Neuronal stem cell (in vitro differentiated cells): Measurements from ENCODE around the gene NR1D2.
"Not testable (repeated sequence)": the region's sequence is repeated elsewhere in the genome, so short reads cannot be mapped to it uniquely, and the experiment has no call there.

Source experiments
- DNase-seq: peaks from one replicate; pipeline ENCODE4 v3.0.0-alpha.2; 2013; ENCODE audit warnings: low spot score
- H2AFZ ChIP-seq: one replicate; pipeline ENCODE4 v1.6.1; 2013; ENCODE audit warnings: mild to moderate bottlenecking, low read length, inconsistent platforms
- H2AK5ac ChIP-seq: 2 replicates; pipeline ENCODE4 v1.6.1; 2013; ENCODE audit warnings: low read depth, mild to moderate bottlenecking, inconsistent platforms, low read length, moderate library complexity, mixed read lengths
- H2BK120ac ChIP-seq: 2 replicates; pipeline ENCODE4 v1.6.1; 2013; ENCODE audit warnings: low read depth, mild to moderate bottlenecking, inconsistent platforms, low read length, moderate library complexity, mixed read lengths
- H2BK12ac ChIP-seq: one replicate; pipeline ENCODE4 v1.6.1; 2013; ENCODE audit warnings: low read length, inconsistent platforms
- H2BK15ac ChIP-seq: 2 replicates; pipeline ENCODE4 v1.6.1; 2013; ENCODE audit warnings: mild to moderate bottlenecking, low read length, inconsistent platforms, mixed read lengths
- H2BK5ac ChIP-seq: one replicate; pipeline ENCODE4 v1.6.1; 2013; ENCODE audit warnings: inconsistent platforms, mild to moderate bottlenecking, low read length, moderate library complexity
- H3K14ac ChIP-seq: one replicate; pipeline ENCODE4 v1.6.1; 2013; ENCODE audit warnings: low read length, inconsistent platforms
- H3K18ac ChIP-seq: 2 replicates; pipeline ENCODE4 v1.6.1; 2013; ENCODE audit warnings: low read length, inconsistent platforms
- H3K23ac ChIP-seq: 2 replicates; pipeline ENCODE4 v1.6.1; 2013; ENCODE audit warnings: low read depth, mild to moderate bottlenecking, mixed read lengths, low read length, inconsistent platforms; ENCODE audit not compliant: poor library complexity
- H3K27ac ChIP-seq: replicated peaks from 3 replicates; pipeline ENCODE4 v1.5.1; 2013; ENCODE audit warnings: low read length, inconsistent platforms
- H3K27me3 ChIP-seq, 3 experiments: 2 replicates each; pipeline ENCODE4 v1.6.1; 2013; ENCODE audit warnings: low read length in 3 of 3, mild to moderate bottlenecking in 2 of 3, inconsistent platforms in 1 of 3, low read depth in 1 of 3, mixed read lengths in 1 of 3, moderate library complexity in 1 of 3; ENCODE audit not compliant: control insufficient read depth in 3 of 3, insufficient read depth in 3 of 3
- H3K36me3 ChIP-seq, 2 donors: replicated peaks in 1 of 2; 2 replicates each; pipeline ENCODE4 v1.6.1; 2013; ENCODE audit warnings: low read length in 2 of 2; ENCODE audit not compliant: control insufficient read depth in 2 of 2, insufficient read depth in 2 of 2
- H3K4ac ChIP-seq: 2 replicates; pipeline ENCODE4 v1.6.1; 2013; ENCODE audit warnings: inconsistent platforms, mild to moderate bottlenecking, low read length, moderate library complexity
- H3K4me1 ChIP-seq, 2 donors: 1 replicate in 1 of 2; 2 replicates in 1 of 2; pipeline ENCODE4 v1.6.1; 2013; ENCODE audit warnings: low read length in 2 of 2, low read depth in 1 of 2; ENCODE audit not compliant: control insufficient read depth in 2 of 2, insufficient read depth in 1 of 2
- H3K4me2 ChIP-seq: one replicate; pipeline ENCODE4 v1.6.1; 2013; ENCODE audit warnings: mild to moderate bottlenecking, low read length, inconsistent platforms; ENCODE audit not compliant: insufficient read depth, poor library complexity, severe bottlenecking
- H3K4me3 ChIP-seq, 2 donors: 2 replicates each; pipeline ENCODE4 v1.5.1; 2013; ENCODE audit warnings: low read length in 2 of 2, mild to moderate bottlenecking in 2 of 2, inconsistent platforms in 1 of 2, moderate library complexity in 1 of 2
- H3K79me1 ChIP-seq: one replicate; pipeline ENCODE4 v1.6.1; 2013; ENCODE audit warnings: low read depth, mild to moderate bottlenecking, inconsistent platforms, low read length, moderate library complexity
- H3K9ac ChIP-seq: one replicate; pipeline ENCODE4 v1.6.1; 2013; ENCODE audit warnings: mild to moderate bottlenecking, low read depth, low read length, inconsistent platforms; ENCODE audit not compliant: poor library complexity
- H3K9me3 ChIP-seq, 2 donors: replicated peaks in 1 of 2; 2 replicates each; pipeline versions ENCODE3 to v1.6.1; 2013; ENCODE audit warnings: low read length in 2 of 2, mild to moderate bottlenecking in 2 of 2, inconsistent platforms in 1 of 2, low read depth in 1 of 2, mixed read lengths in 1 of 2, moderate library complexity in 1 of 2; ENCODE audit not compliant: control insufficient read depth in 2 of 2, insufficient read depth in 1 of 2
- H4K8ac ChIP-seq: one replicate; pipeline ENCODE4 v1.6.1; 2013; ENCODE audit warnings: low read depth, mild to moderate bottlenecking, inconsistent platforms, low read length, moderate library complexity
- H4K91ac ChIP-seq: one replicate; pipeline ENCODE4 v1.6.1; 2013; ENCODE audit warnings: low read length, low read depth, mild to moderate bottlenecking, inconsistent platforms; ENCODE audit not compliant: poor library complexity
- WGBS, 2 donors: extraction: QIAGEN DNeasy Blood & Tissue Kit; methylation state at CpG; one replicate each; pipeline ENCODE4 v1.1.7; 2013; ENCODE audit warnings: missing lambda C conversion rate in 2 of 2, mixed read lengths in 1 of 2; ENCODE audit not compliant: insufficient read length in 2 of 2, insufficient replicate concordance in 1 of 2; ENCODE audit errors: extremely low coverage in 2 of 2; 5-methylcytosine and 5-hydroxymethylcytosine counted together

NR1D2 gene

GRCh38 chr3:24004171-24004938 lies 59.3 kb downstream of the NR1D2 start:
- DNase-seq, result no peak
- H3K14ac ChIP-seq, result no peak overlapping the region
- no peak overlapping the region for H2BK5ac ChIP-seq
- H3K4ac ChIP-seq, result no peak overlapping the region
- H3K4me2 ChIP-seq, result no peak overlapping the region
- H2BK15ac ChIP-seq, result no peak overlapping the region
- no peak overlapping the region for H3K9ac ChIP-seq
- no peak overlapping the region for H3K27ac ChIP-seq
- no peaks in the 10 kb centered on the region for H3K9me3 ChIP-seq
- H3K4me1 ChIP-seq, result peaks cover 0 to 2% of the 10 kb centered on the region in 2 donors
- H3K4me3 ChIP-seq, result no peak overlapping the region
- no peak overlapping the region for H2AK5ac ChIP-seq
- no peak overlapping the region for H3K23ac ChIP-seq
- H3K36me3 ChIP-seq, result no peaks in the 10 kb centered on the region
- no peak overlapping the region for H2AFZ ChIP-seq
- no peak overlapping the region for H4K8ac ChIP-seq
- H4K91ac ChIP-seq, result no peak overlapping the region
- H2BK12ac ChIP-seq, result no peak overlapping the region
- no peak overlapping the region for H2BK120ac ChIP-seq
- no peaks in the 10 kb centered on the region for H3K27me3 ChIP-seq
- H3K79me1 ChIP-seq, result no peaks in the 10 kb centered on the region
- no peak overlapping the region for H3K18ac ChIP-seq
- no CpG with 5 or more reads among the region's 4 CpGs for WGBS, 2 donors

- Histone ChIP-seq H3K9ac (no peak overlapping the region), H3K14ac (no peak overlapping the region), H2BK15ac (no peak overlapping the region), H2AK5ac (no peak overlapping the region), H3K23ac (no peak overlapping the region), H2BK5ac (no peak overlapping the region), H3K27ac (no peak overlapping the region), H2AFZ (no peak overlapping the region), H4K91ac (no peak overlapping the region), H2BK12ac (no peak overlapping the region), H3K4me3 (no peak overlapping the region), H3K36me3 (no peaks in the 10 kb centered on the region), H4K8ac (no peak overlapping the region), H2BK120ac (peak overlapping the region; percentile 22), H3K27me3 (no peaks in the 10 kb centered on the region), H3K9me3 (no peaks in the 10 kb centered on the region), H3K79me1 (no peaks in the 10 kb centered on the region), H3K4me2 (no peak overlapping the region), H3K18ac (peak overlapping the region; percentile 66), H3K4ac (no peak overlapping the region), H3K4me1 (peaks cover 0 to 2% of the 10 kb centered on the region in 2 donors)
- WGBS, 2 donors, result no CpG with 5 or more reads among the region's 8 CpGs
- no peak for DNase-seq
Observed at GRCh38 chr3:24005669-24006068, 60.6 kb downstream of the NR1D2 start.

- H3K4me1 ChIP-seq, H4K91ac ChIP-seq, H3K9me3 ChIP-seq, H2BK5ac ChIP-seq, H3K4me3 ChIP-seq, H3K4ac ChIP-seq, H2BK120ac ChIP-seq, H2BK12ac ChIP-seq, H3K18ac ChIP-seq, H3K79me1 ChIP-seq, H3K4me2 ChIP-seq, H3K9ac ChIP-seq, H2AFZ ChIP-seq, H3K14ac ChIP-seq, H3K27ac ChIP-seq, H2AK5ac ChIP-seq, H3K27me3 ChIP-seq, H3K23ac ChIP-seq, DNase-seq, H2BK15ac ChIP-seq, H4K8ac ChIP-seq, H3K36me3 ChIP-seq: not testable (repeated sequence)
- no CpG with 5 or more reads among the region's 8 CpGs for WGBS, 2 donors
Observed at GRCh38 chr3:24010834-24011233, 65.7 kb downstream of the NR1D2 start.

GRCh38 chr3:24012589-24013269 lies 67.6 kb downstream of the NR1D2 start:
- no peak overlapping the region for H2AK5ac ChIP-seq
- H2BK12ac ChIP-seq, result no peak overlapping the region
- H4K91ac ChIP-seq, result no peak overlapping the region
- H3K9me3 ChIP-seq, result no peaks in the 10 kb centered on the region
- no peak overlapping the region for H2BK5ac ChIP-seq
- H3K79me1 ChIP-seq, result no peaks in the 10 kb centered on the region
- no peaks in the 10 kb centered on the region for H3K27me3 ChIP-seq
- H4K8ac ChIP-seq, result no peak overlapping the region
- H3K36me3 ChIP-seq, result no peaks in the 10 kb centered on the region
- no peaks in the 10 kb centered on the region for H3K4me1 ChIP-seq
- no peak overlapping the region for H3K4ac ChIP-seq
- no peak overlapping the region for H2AFZ ChIP-seq
- no peak overlapping the region for H2BK15ac ChIP-seq
- H3K4me3 ChIP-seq, result no peak overlapping the region
- no peak for DNase-seq
- no peak overlapping the region for H3K4me2 ChIP-seq
- no peak overlapping the region for H3K27ac ChIP-seq
- H2BK120ac ChIP-seq, result no peak overlapping the region
- no peak overlapping the region for H3K9ac ChIP-seq
- H3K23ac ChIP-seq, result no peak overlapping the region
- no peak overlapping the region for H3K14ac ChIP-seq
- H3K18ac ChIP-seq, result no peak overlapping the region
- no CpG with 5 or more reads among the region's 2 CpGs for WGBS, 2 donors
